Heart left ventricle (tissue), 16 donors: Measurements from ENCODE around the gene PLP2. TPM values are rescaled to one million over a fixed set of nuclear protein-coding genes. Genes with fewer than 3 reads are reported as not detected.

Experiments
- ATAC-seq, 4 donors: fragments of 200-7000 bp; cut with Tn5 transposase; one replicate each; pipeline ENCODE4 v1.9.1; 2020 to 2022; ENCODE audit warnings: moderate library complexity in 4 of 4, mild to moderate bottlenecking in 3 of 4, moderate number of reproducible peaks in 1 of 4
- DNase-seq, 5 donors: peaks; one replicate each; pipeline ENCODE4 v3.0.0-alpha.2; 2020
- H3K27ac ChIP-seq, 12 donors: fragments of 200-600 bp; sonication (generic) in 4 of 12; one replicate each; pipeline versions ENCODE4 v1.5.0 to v1.8.0; 2016 to 2022; ENCODE audit warnings: mild to moderate bottlenecking in 2 of 12
- H3K27me3 ChIP-seq, 9 donors: fragments of 200-600 bp; sonication (generic) in 2 of 9; one replicate each; pipeline versions ENCODE4 v1.5.1 to v1.8.0; 2016 to 2022; ENCODE audit warnings: mild to moderate bottlenecking in 3 of 9
- H3K36me3 ChIP-seq, 9 donors: fragments of 200-600 bp; sonication (generic) in 2 of 9; one replicate each; pipeline versions ENCODE4 v1.5.0 to v1.8.0; 2018 to 2022; ENCODE audit warnings: mild to moderate bottlenecking in 2 of 9
- H3K4me1 ChIP-seq, 12 donors: fragments of 200-600 bp; sonication (generic) in 4 of 12; one replicate each; pipeline versions ENCODE4 v1.5.0 to v1.8.0; 2016 to 2022; ENCODE audit warnings: mild to moderate bottlenecking in 3 of 12
- H3K4me3 ChIP-seq, 12 donors: fragments of 200-600 bp; sonication (generic) in 4 of 12; one replicate each; pipeline versions ENCODE4 v1.5.0 to v1.8.0; 2017 to 2022; ENCODE audit warnings: mild to moderate bottlenecking in 9 of 12, moderate library complexity in 4 of 12
- H3K9me3 ChIP-seq, 12 donors: fragments of 200-600 bp; sonication (generic) in 4 of 12; one replicate each; pipeline versions ENCODE4 v1.5.0 to v1.8.0; 2016 to 2022; ENCODE audit warnings: mild to moderate bottlenecking in 1 of 12
- CTCF ChIP-seq, 12 donors: fragments of 200-600 bp; sonication (generic) in 4 of 12; IDR thresholded peaks; one replicate each; pipeline versions ENCODE4 v1.5.0 to v1.8.0; 2018 to 2022; ENCODE audit warnings: antibody characterized with exemption in 12 of 12, mild to moderate bottlenecking in 5 of 12
- POLR2A ChIP-seq, 2 donors: fragments of 450-650 bp; IDR thresholded peaks; one replicate each; pipeline ENCODE4 v1.6.1; 2017; ENCODE audit warnings: antibody characterized with exemption in 2 of 2, mild to moderate bottlenecking in 2 of 2, moderate library complexity in 2 of 2
- WGBS, 4 donors: extraction: QIAGEN DNeasy Blood & Tissue Kit in 2 of 4; methylation state at CpG; one replicate each; pipeline versions ENCODE4 v1.1.5 to v1.1.7; 2013 to 2018; 5-methylcytosine and 5-hydroxymethylcytosine counted together
- intact Hi-C, 10 donors: fragments of 100-400 bp; cut with DNase I; formaldehyde crosslinking; loops; one replicate each; pipeline versions ENCODE4 v1.11.1 to v1.14.2; 2022
- polyA plus RNA-seq, 2 donors: library from polyadenylated mRNA; stranded (reverse); fragments of 200-250 nt; gene quantifications; one replicate each; pipeline ENCODE4 v1.2.3, GENCODE V29; 2013
- total RNA-seq, 9 donors: library from RNA; depleted of rRNA in 2 of 9; stranded (reverse); fragments of >200 nt in 2 of 9; fragmentation: NEBNext Ultra II Directional in 3 of 9; extraction: Animal tissue kit (Norgen Biotek cat#: 25700) in 3 of 9; gene quantifications; one replicate each; pipeline versions ENCODE4 v1.1.0 to v1.2.4, GENCODE V29; 2016 to 2023
- donor health status: ischemic (EF 13 %, LVEDD 7.1; RV severe dilation, severe dysfunction).
- donor health status: healthy with polysubstance abuse.
- donor health status: DM: no; HTN: yes; CAD: no.
- donor health status: DM: no; HTN: no; CAD: no.
- donor health status: ischemic (EF 25% LVEDD 6.9; RV normal size, moderate dysfunction).
- donor health status: ischemic (EF 25% LVEDD 5.7; RV mildly dilated, moderate dysfunction).
- donor health status: healthy.
- donor health status: DM: yes; HTN: yes; CAD: no.
- donor health status: ischemic (EF 35%, LVEDD 5.7; RV mildly dilated, moderate dysfunction).
- donor health status: nonischemic (EF 11% LVEDD 7.7; RV severe dilation, severe dysfunction).
- donor health status: DM: yes; HTN: yes; CAD: no.
- donor health status: PGD.
- donor health status: ischemic (EF 29% LVEDD 5.4; RV normal size, mild dysfunction).
- donor health status: nonischemic (EF 23%, LVEDD 6.1; RV moderate dilation, normal function).

Gene PLP2
- total and polyA plus RNA-seq, 11 donors, result 22.4 to 373 (median 63.0) TPM

GRCh38 chrX:49209434-49210251 lies 37.9 kb downstream of the PLP2 start:
- intact Hi-C loops, result loop anchor here in 1 of 10 donors (10.0 kb wide), 1 partner anchor 55 kb away; the partner anchor contains the start of genes FOXP3 and PPP1R3F
- TF ChIP-seq CTCF (IDR thresholded peaks at IDR 0.05) (peak in 1 of 12 donors; percentile 7), POLR2A (IDR thresholded peaks at IDR 0.05) (no peak)
- Histone ChIP-seq H3K4me1 (no peaks in the 10 kb centered on the region), H3K9me3 (no peaks in the 10 kb centered on the region), H3K4me3 (peak overlapping the region in 6 of 12 donors; percentile 7 to 19 (median 13)), H3K27ac (no peak overlapping the region), H3K36me3 (no peaks in the 10 kb centered on the region), H3K27me3 (peaks cover 0 to 5% (median 0%) of the 10 kb centered on the region in 9 donors)
- DNase-seq (no peak), ATAC-seq (peak in 1 of 4 donors; percentile 83)
- WGBS, 4 donors, result 19 to 47% (median 33%) methylated on average over 23 to 28 of the region's 28 CpGs

- intact Hi-C loops, result no loop called here
- no peaks in the 10 kb centered on the region for H3K9me3 ChIP-seq
- DNase-seq, result no peak
- no peaks in the 10 kb centered on the region for H3K36me3 ChIP-seq
- TF ChIP-seq POLR2A (IDR thresholded peaks at IDR 0.05), result no peak
- TF ChIP-seq CTCF (IDR thresholded peaks at IDR 0.05), result no peak
- no peak for ATAC-seq
- 70 to 77% (median 73%) methylated on average over 6 to 8 of the region's 8 CpGs for WGBS, 4 donors
- no peak overlapping the region for H3K27ac ChIP-seq
- no peaks in the 10 kb centered on the region for H3K4me1 ChIP-seq
- H3K4me3 ChIP-seq, result no peak overlapping the region
- H3K27me3 ChIP-seq, result peaks cover 0 to 5% (median 0%) of the 10 kb centered on the region in 9 donors
Measured at GRCh38 chrX:49210406-49210805, 38.7 kb downstream of the PLP2 start.

GRCh38 chrX:49211074-49211473 lies 39.4 kb downstream of the PLP2 start:
- Histone ChIP-seq H3K27me3 (peaks cover 0 to 5% (median 0%) of the 10 kb centered on the region in 9 donors), H3K27ac (no peak overlapping the region), H3K4me3 (no peak overlapping the region), H3K9me3 (no peaks in the 10 kb centered on the region), H3K36me3 (no peaks in the 10 kb centered on the region), H3K4me1 (no peaks in the 10 kb centered on the region)
- no peak for DNase-seq
- TF ChIP-seq POLR2A (IDR thresholded peaks at IDR 0.05) (no peak), CTCF (IDR thresholded peaks at IDR 0.05) (no peak)
- WGBS, 4 donors, result 71 to 86% (median 79%) methylated on average over 6 to 9 of the region's 9 CpGs
- no peak for ATAC-seq
- intact Hi-C loops, result no loop called here

- intact Hi-C loops, result no loop called here
- no peak overlapping the region for H3K27ac ChIP-seq
- no peaks in the 10 kb centered on the region for H3K9me3 ChIP-seq
- DNase-seq (no peak), ATAC-seq (no peak)
- 85 to 95% (median 88%) methylated on average over 2 of the region's 2 CpGs for WGBS, 4 donors
- no peaks in the 10 kb centered on the region for H3K4me1 ChIP-seq
- no peak overlapping the region for H3K4me3 ChIP-seq
- TF ChIP-seq POLR2A (IDR thresholded peaks at IDR 0.05) (no peak), CTCF (IDR thresholded peaks at IDR 0.05) (no peak)
- no peaks in the 10 kb centered on the region for H3K36me3 ChIP-seq
- peaks cover 0 to 5% (median 0%) of the 10 kb centered on the region in 9 donors for H3K27me3 ChIP-seq
Measured at GRCh38 chrX:49212209-49212608, 40.5 kb downstream of the PLP2 start.
